H4 (cell line): Measurements from ENCODE around the gene ERAP2. TPM values are rescaled to one million over a fixed set of nuclear protein-coding genes. Genes with fewer than 3 reads are reported as not detected.

Experiments
- DNase-seq: peaks from one replicate; pipeline ENCODE4 v3.0.0-alpha.2; 2015; ENCODE audit warnings: low spot score
- total RNA-seq: library from RNA; depleted of rRNA; stranded (reverse); fragments of >200 nt; shearing (Covaris generic); gene quantifications from 2 replicates; pipeline ENCODE4 v1.2.3, GENCODE V29; 2014; rRNA removed

Gene ERAP2
- total RNA-seq, 1 experiment from 2014 or later, result 3.9 TPM

GRCh38 chr5:96966801-96967200 lies 90.5 kb downstream of the ERAP2 start:
- no peak for DNase-seq

- no peak for DNase-seq
These were observed 91.1 kb downstream of the ERAP2 start for GRCh38 chr5:96967400-96967799.

- DNase-seq, result peak; percentile 45
These were observed 91.8 kb downstream of the ERAP2 start for GRCh38 chr5:96968074-96968473.

GRCh38 chr5:96968614-96969013 lies 92.3 kb downstream of the ERAP2 start:
- peak; percentile 79 for DNase-seq

Other genes with a start within 250 kb of the ERAP2 start
- gene CAST, start 214.1 kb upstream of the ERAP2 start, total RNA-seq, result 115 and 126 TPM in 2 replicates
- gene ERAP1, start 68.6 kb upstream of the ERAP2 start, total RNA-seq, result 33.2 and 53.4 TPM in 2 replicates
- 38.4 and 50.8 TPM in 2 replicates for gene LNPEP, start 59.6 kb downstream of the ERAP2 start, total RNA-seq